GM12801 (cell line): Measurements from ENCODE around the gene APBA1.

Experiments used
- TF ChIP-seq, protein P1 (sequence below): IDR thresholded peaks from one replicate; pipeline ENCODE4 v1.5.1; 2011; ENCODE audit warnings: control low read depth; ENCODE audit not compliant: insufficient read length; ENCODE audit errors: extremely low read depth

Gene APBA1

DNA sequence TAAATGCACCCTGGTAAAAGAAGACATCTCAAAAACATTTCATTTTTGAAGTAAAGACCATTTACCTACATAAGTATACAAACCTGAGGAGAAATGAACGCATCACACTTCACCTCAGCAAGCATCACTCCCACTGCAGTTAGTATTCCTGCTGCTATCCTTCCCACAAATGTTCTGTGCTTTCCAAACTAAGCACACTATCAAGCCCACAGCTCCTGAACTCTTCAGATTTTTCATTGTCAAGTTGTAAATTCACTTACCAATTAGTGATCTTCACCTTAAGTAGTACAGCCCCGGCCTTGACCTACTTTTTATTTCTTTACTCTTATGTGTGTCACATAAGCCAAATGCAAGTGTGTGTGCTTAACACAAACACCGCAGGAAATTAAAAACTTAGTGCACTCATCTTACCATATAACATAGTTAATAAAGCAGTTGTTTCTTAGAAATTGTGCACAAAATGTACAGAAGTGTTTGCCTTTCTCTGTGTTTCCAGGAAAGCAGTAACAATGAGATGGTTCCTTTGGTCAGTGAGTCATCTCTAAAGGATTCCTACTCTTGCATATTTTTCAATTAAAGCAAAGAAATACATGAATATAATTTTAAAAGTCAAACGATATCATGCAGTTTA is 169.4 kb downstream of the APBA1 start:
- TF ChIP-seq, protein P1, sequence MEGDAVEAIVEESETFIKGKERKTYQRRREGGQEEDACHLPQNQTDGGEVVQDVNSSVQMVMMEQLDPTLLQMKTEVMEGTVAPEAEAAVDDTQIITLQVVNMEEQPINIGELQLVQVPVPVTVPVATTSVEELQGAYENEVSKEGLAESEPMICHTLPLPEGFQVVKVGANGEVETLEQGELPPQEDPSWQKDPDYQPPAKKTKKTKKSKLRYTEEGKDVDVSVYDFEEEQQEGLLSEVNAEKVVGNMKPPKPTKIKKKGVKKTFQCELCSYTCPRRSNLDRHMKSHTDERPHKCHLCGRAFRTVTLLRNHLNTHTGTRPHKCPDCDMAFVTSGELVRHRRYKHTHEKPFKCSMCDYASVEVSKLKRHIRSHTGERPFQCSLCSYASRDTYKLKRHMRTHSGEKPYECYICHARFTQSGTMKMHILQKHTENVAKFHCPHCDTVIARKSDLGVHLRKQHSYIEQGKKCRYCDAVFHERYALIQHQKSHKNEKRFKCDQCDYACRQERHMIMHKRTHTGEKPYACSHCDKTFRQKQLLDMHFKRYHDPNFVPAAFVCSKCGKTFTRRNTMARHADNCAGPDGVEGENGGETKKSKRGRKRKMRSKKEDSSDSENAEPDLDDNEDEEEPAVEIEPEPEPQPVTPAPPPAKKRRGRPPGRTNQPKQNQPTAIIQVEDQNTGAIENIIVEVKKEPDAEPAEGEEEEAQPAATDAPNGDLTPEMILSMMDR: no peak

DNA sequence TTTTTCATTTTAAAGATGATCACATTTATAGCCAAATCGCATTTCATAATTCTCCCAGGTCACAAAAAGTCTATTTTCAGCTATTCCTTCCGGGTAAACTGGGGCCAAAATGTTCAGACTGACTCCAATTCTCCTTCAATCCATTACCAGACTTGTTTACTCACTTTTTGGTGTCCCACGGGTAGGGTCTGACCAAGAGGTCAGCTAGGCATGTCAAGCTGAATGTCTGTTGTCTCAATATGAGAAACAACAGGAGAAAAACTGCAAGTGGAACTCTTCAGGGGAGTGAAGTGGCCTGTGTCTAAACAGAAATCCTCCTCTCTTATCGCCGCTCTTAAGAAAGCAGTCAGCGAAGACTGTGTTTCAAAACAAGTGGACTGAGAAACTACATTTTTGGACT is 171.3 kb downstream of the APBA1 start:
- TF ChIP-seq, protein P1: no peak

DNA sequence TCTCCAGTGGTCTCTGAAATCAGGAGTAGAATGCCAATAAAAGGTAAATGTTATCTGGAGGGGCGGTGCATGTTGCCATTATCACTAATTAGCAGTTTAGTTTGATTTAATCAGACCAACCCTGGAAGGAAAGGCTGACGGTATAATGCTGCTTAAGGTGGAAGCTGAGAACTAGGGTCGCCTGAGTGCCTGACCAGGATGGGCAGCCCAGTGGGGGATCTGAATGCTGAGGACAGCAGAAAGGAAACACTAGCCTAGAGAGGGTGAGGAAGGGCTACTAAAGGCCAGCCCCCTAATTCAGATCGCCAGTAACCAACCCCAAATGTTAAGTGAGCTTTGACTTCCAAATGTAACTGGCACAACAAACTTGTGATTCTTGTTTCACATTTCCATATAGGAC is 172.2 kb downstream of the APBA1 start:
- TF ChIP-seq, protein P1: no peak

DNA sequence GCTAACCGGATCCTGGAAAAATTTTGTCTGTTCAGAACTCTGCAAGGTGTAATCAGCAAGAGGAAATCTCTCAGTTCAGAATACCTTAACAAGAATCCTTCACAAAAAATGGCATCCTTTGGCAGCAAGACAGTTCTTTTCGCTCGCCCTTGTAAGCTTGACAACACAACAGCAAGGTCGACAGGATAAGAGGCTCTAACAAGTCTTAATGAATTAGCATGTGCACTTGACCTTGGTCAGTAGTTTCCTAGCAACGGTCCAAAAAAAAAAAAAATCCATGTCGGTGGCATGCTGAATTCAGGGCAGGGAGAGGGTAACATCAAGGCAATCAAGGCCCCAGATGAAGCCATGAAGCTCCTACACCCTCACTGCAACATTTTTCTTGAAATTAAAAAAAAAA is 172.8 kb downstream of the APBA1 start:
- TF ChIP-seq, protein P1: no peak

DNA sequence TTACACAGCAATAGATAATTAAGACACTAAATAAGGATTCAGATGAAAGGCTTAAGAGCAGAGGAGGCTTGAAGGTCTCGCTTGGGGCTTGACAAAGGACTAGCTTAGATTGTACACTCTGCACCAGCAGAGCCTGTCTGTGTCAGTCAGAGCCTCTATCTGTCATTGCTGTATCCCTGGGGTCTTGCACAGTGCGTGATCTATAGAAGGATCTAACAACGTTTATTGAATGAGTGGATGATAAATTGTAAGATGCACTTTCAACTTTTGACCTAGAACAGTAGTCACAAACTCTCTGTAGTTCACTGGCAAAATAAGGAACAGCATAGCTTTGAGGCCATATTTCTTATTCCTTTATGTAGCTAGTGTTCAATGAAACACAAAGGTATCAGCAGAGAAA is 173.7 kb downstream of the APBA1 start:
- TF ChIP-seq, protein P1: no peak

DNA sequence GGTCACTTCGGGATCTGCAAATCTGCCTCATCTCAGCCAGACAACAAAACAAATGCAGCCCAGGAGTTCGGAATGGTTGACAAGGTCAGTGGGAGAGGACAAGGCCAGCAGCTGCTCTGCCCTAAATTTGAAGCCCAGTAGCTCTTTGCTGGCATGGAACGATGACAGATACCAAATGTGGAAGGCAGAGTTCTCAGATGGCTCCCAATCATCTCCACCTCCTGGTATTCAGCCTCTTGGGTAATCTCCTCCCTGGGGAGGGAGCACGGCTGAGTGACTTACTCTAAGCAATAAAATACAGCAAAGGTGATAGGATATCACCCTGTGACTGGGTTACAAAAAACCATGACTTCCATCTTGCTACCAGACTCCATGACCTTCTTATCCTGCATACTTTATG is 174.4 kb downstream of the APBA1 start:
- TF ChIP-seq, protein P1: no peak

DNA sequence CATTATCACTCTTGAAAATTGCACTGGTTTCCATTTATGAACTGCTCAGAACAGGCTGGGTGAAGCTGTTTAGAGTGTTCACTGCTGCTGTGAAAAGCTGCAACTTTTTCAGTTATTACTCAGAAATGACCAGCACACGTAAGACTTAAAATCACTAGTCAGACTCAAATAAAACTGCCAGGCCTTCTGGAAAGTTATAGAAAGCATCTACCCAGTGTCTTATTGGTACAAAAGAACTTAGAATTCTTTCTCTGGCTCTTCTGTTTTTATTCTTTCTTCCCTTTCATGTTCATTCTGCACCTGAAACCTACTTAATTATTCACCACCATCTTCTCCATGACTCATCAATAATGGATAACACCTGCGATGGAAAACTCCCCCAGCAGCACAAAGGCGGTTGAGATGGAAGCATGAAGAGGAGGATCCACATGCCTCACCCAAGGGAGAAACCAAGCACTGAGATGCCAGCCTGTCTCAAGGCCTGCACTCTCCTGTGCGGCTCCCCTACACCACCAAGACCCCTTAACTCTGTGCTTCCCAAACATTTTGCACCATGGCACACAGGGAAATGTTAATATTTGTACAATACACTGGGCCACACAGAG is 175.2 kb downstream of the APBA1 start:
- TF ChIP-seq, protein P1: no peak
